Panc1 (cell line): ENCODE measurements around the gene QPCT. TPM values are rescaled to one million over a fixed set of nuclear protein-coding genes. Genes with fewer than 3 reads are reported as not detected.

Experiments used
- ATAC-seq: fragments of 200-7000 bp; cut with Tn5 transposase; 2 replicates; pipeline ENCODE4 v1.9.1; 2020; ENCODE audit warnings: mild to moderate bottlenecking, moderate library complexity
- BruUV-seq: library from RNA; stranded (reverse); fragments of 400-500 nt; replicated peaks from 2 replicates; lab custom pipeline; 2021; lab: Mats Ljungman, UMichigan
- CTCF ChIA-PET: fragments of 300-600 bp; sonication (Branson Sonifier 250); formaldehyde crosslinking; loops from one replicate; lab custom pipeline; 2022; ENCODE audit warnings: antibody characterized with exemption; lab: Charles Lee
- POLR2A ChIA-PET: fragments of 300-600 bp; sonication (Branson Sonifier 250); formaldehyde crosslinking; loops from one replicate; lab custom pipeline; 2022; ENCODE audit warnings: antibody characterized with exemption; lab: Charles Lee
- DNase-seq: peaks from one replicate; pipeline ENCODE4 v3.0.0-alpha.2; 2010; ENCODE audit warnings: low read depth, low spot score
- H3K27ac ChIP-seq: 2 replicates; pipeline ENCODE4 v1.5.1; 2011; ENCODE audit warnings: mild to moderate bottlenecking, low read length, inconsistent platforms
- H3K27me3 ChIP-seq: fragments of 200-500 bp; sonication (Bioruptor generic); 2 replicates; pipeline ENCODE4 v1.6.0; 2014; ENCODE audit warnings: low read length, inconsistent platforms; ENCODE audit not compliant: control insufficient read depth, insufficient read depth
- H3K36me3 ChIP-seq: fragments of 200-500 bp; sonication (Bioruptor generic); 2 replicates; pipeline ENCODE4 v1.5.1; 2014; ENCODE audit warnings: inconsistent platforms, mild to moderate bottlenecking, low read length, moderate library complexity; ENCODE audit not compliant: control insufficient read depth, insufficient read depth
- H3K4me1 ChIP-seq: 2 replicates; pipeline ENCODE4 v1.5.1; 2011; ENCODE audit warnings: inconsistent platforms, mild to moderate bottlenecking, low read length, moderate library complexity; ENCODE audit not compliant: control insufficient read depth, insufficient read depth
- H3K4me3 ChIP-seq, 2 experiments: 2 replicates each; pipeline ENCODE4 v1.5.1; 2011 to 2012; ENCODE audit warnings: low read depth in 2 of 2, low read length in 2 of 2, mild to moderate bottlenecking in 2 of 2, inconsistent platforms in 1 of 2, moderate library complexity in 1 of 2
- H3K9me3 ChIP-seq: fragments of 200-500 bp; sonication (Bioruptor generic); 2 replicates; pipeline ENCODE4 v1.5.1; 2014; ENCODE audit warnings: low read depth, mild to moderate bottlenecking, inconsistent platforms, low read length, moderate library complexity; ENCODE audit not compliant: control insufficient read depth, insufficient read depth
- CTCF ChIP-seq: fragments of 450-650 bp; IDR thresholded peaks from 2 replicates; pipeline ENCODE4 v1.5.1; 2017; ENCODE audit warnings: mild to moderate bottlenecking
- POLR2AphosphoS5 ChIP-seq: IDR thresholded peaks from 2 replicates; pipeline ENCODE4 v1.6.1; 2012; ENCODE audit warnings: mild to moderate bottlenecking, low read depth, low read length, moderate library complexity
- REST ChIP-seq, 2 experiments: IDR thresholded peaks; 2 replicates each; pipeline ENCODE4 v1.6.1; 2011 to 2012; ENCODE audit warnings: low read depth in 2 of 2, control low read depth in 1 of 2, low read length in 1 of 2, mild to moderate bottlenecking in 1 of 2, moderate library complexity in 1 of 2; ENCODE audit not compliant: insufficient read depth in 1 of 2
- SIN3A ChIP-seq: IDR thresholded peaks from 2 replicates; pipeline ENCODE4 v1.6.1; 2012; ENCODE audit warnings: low read depth, mild to moderate bottlenecking, low read length, moderate library complexity, borderline replicate concordance; ENCODE audit not compliant: insufficient read depth
- TCF7L2 ChIP-seq: IDR thresholded peaks from 2 replicates; pipeline ENCODE4 v1.6.1; 2011; ENCODE audit warnings: mild to moderate bottlenecking, low read depth, low read length, inconsistent platforms
- in situ Hi-C: cut with HindIII; loops from 2 replicates; pipeline ENCODE4 v1.10.0; 2016; ENCODE audit warnings: low sequenced_read_pairs, low pct_unique_long_range_greater_than_20kb
- intact Hi-C: fragments of 100-400 bp; cut with micrococcal nuclease; formaldehyde crosslinking; loops from one replicate; pipeline ENCODE4 v1.10.0; 2022; ENCODE audit not compliant: unreplicated experiment
- total RNA-seq: library from RNA; stranded (reverse); gene quantifications from one replicate; pipeline ENCODE4 v1.2.1, GENCODE V29; 2021; ENCODE audit not compliant: unreplicated experiment

Gene QPCT
- total RNA-seq, 1 experiment from 2014 or later, result 2.3 TPM

GRCh38 chr2:37326285-37326684, 18.1 kb upstream of the QPCT start:
- DNase-seq (no peak), ATAC-seq (no peak)
- ChIA-PET POLR2A (no interaction called here), CTCF (no interaction called here)
- peaks cover 3% of the 10 kb centered on the region; the same call in 1 of the 2 replicates for H3K36me3 ChIP-seq
- peaks cover 7% of the 10 kb centered on the region for H3K27me3 ChIP-seq
- intact Hi-C loops, result no loop called here
- no TSS peak for BruUV-seq
- H3K4me1 ChIP-seq, result peaks cover 20% of the 10 kb centered on the region
- TF ChIP-seq CTCF, result no peak
- H3K9me3 ChIP-seq, result no peaks in the 10 kb centered on the region
- in situ Hi-C loops, result no loop called here
- no peak overlapping the region for H3K27ac ChIP-seq
- no peak overlapping the region for H3K4me3 ChIP-seq

GRCh38 chr2:37326866-37327634, 17.4 kb upstream of the QPCT start:
- intact Hi-C loops (no loop called here), in situ Hi-C loops (no loop called here)
- ATAC-seq (no peak), DNase-seq (no peak)
- Histone ChIP-seq H3K27me3 (peaks cover 7% of the 10 kb centered on the region), H3K36me3 (peaks cover 3% of the 10 kb centered on the region; the same call in 1 of the 2 replicates), H3K4me1 (peaks cover 18% of the 10 kb centered on the region), H3K9me3 (no peaks in the 10 kb centered on the region), H3K4me3 (no peak overlapping the region), H3K27ac (no peak overlapping the region)
- no peak for TF ChIP-seq POLR2AphosphoS5
- no peak for TF ChIP-seq TCF7L2
- no peak for TF ChIP-seq SIN3A
- ChIA-PET CTCF (no interaction called here), POLR2A (interaction anchor here (0.6 kb wide), 1 partner anchor 263 kb away, joined by 6 read pairs; no protein-coding TSS in a partner anchor)
- BruUV-seq, result no TSS peak

GRCh38 chr2:37330681-37331080, 13.7 kb upstream of the QPCT start:
- no peak overlapping the region for H3K27ac ChIP-seq
- H3K36me3 ChIP-seq, result no peaks in the 10 kb centered on the region
- ATAC-seq, result no peak
- no TSS peak for BruUV-seq
- ChIA-PET POLR2A (no interaction called here), CTCF (no interaction called here)
- TF ChIP-seq TCF7L2 (no peak), CTCF (no peak), SIN3A (no peak), POLR2AphosphoS5 (no peak), REST (IDR thresholded peaks at IDR 0.05; ENCODE audit: insufficient read depth in 1 of 2, low read depth in 2 of 2, low read length in 1 of 2) (no peak)
- in situ Hi-C loops (no loop called here), intact Hi-C loops (no loop called here)
- 0 out of 2 replicates have a peak, but pooled peaks cover 2% of the 10 kb centered on the region for H3K4me1 ChIP-seq
- DNase-seq, result no peak
- no peaks in the 10 kb centered on the region for H3K9me3 ChIP-seq
- no peak overlapping the region for H3K4me3 ChIP-seq
- H3K27me3 ChIP-seq, result peaks cover 4% of the 10 kb centered on the region; the same call in 1 of the 2 replicates
